ENCODE results near the gene METTL13. TPM values are rescaled to one million over a fixed set of nuclear protein-coding genes. Genes with fewer than 3 reads are reported as not detected.
"Not testable (repeated sequence)": the region's sequence is repeated elsewhere in the genome, so short reads cannot be mapped to it uniquely, and the experiment has no call there.

The METTL13 gene
- total RNA-seq, 1 donor from 2014 or later = 22.0 TPM

DNA sequence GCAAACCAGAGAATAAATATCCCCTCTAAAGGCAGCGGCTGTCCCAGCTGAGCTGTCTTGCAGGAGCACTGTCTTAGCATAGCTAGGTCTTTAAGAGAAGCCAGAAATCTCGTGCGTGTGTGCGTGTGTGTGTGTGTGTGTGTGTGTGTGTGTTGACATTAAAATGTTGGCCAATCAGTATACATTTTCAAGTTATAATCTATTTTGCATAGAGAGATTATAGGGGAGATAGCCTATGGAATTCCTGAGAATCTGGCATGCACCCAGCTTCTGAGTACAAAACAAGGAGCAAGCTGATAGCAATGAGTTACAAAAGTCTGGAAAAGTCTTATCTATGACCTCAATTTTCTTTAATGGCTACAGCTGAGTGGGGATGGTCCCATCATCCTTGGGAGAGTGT lies 17.7 kb downstream of the METTL13 start:
- DNase-seq (ENCODE audit: extremely low spot score, unreplicated experiment) = no peak
- H3K4me3 Mint-ChIP-seq (ENCODE audit: unreplicated experiment) = no peak overlapping the region
- H3K27me3 Mint-ChIP-seq (ENCODE audit: unreplicated experiment) = no peaks in the 10 kb centered on the region

GRCh38 chr1:171799698-171800097 lies 18.2 kb downstream of the METTL13 start:
- H3K27me3 Mint-ChIP-seq (ENCODE audit: unreplicated experiment); DNase-seq (ENCODE audit: extremely low spot score, unreplicated experiment); H3K4me3 Mint-ChIP-seq (ENCODE audit: unreplicated experiment); H3K9me3 Mint-ChIP-seq (ENCODE audit: unreplicated experiment); H3K4me1 Mint-ChIP-seq (ENCODE audit: unreplicated experiment); H3K27ac Mint-ChIP-seq (ENCODE audit: unreplicated experiment): not testable (repeated sequence)
- H3K36me3 Mint-ChIP-seq (ENCODE audit: unreplicated experiment) = peaks cover 12% of the 10 kb centered on the region

More for the DNA sequence above, 17.7 kb downstream of the METTL13 start:
- Mint-ChIP-seq H3K36me3 (ENCODE audit: unreplicated experiment) (peaks cover 17% of the 10 kb centered on the region), H3K4me1 (ENCODE audit: unreplicated experiment) (peaks cover 3% of the 10 kb centered on the region), H3K9me3 (ENCODE audit: unreplicated experiment) (no peaks in the 10 kb centered on the region), H3K27ac (ENCODE audit: unreplicated experiment) (no peak overlapping the region)
- no peak for TF ChIP-seq CTCF (IDR thresholded peaks at IDR 0.05)

GRCh38 chr1:171800342-171800741 lies 18.9 kb downstream of the METTL13 start:
- H3K36me3 Mint-ChIP-seq (ENCODE audit: unreplicated experiment) = peaks cover 8% of the 10 kb centered on the region
- no peak overlapping the region for H3K4me3 Mint-ChIP-seq (ENCODE audit: unreplicated experiment)
- DNase-seq (ENCODE audit: extremely low spot score, unreplicated experiment) = no peak
- TF ChIP-seq CTCF (IDR thresholded peaks at IDR 0.05) = no peak
- H3K9me3 Mint-ChIP-seq (ENCODE audit: unreplicated experiment) = no peaks in the 10 kb centered on the region
- no peak overlapping the region for H3K27ac Mint-ChIP-seq (ENCODE audit: unreplicated experiment)
- H3K27me3 Mint-ChIP-seq (ENCODE audit: unreplicated experiment) = no peaks in the 10 kb centered on the region
- no peaks in the 10 kb centered on the region for H3K4me1 Mint-ChIP-seq (ENCODE audit: unreplicated experiment)

- no peak for TF ChIP-seq CTCF (IDR thresholded peaks at IDR 0.05)
- Mint-ChIP-seq H3K4me1 (ENCODE audit: unreplicated experiment) (no peaks in the 10 kb centered on the region), H3K4me3 (ENCODE audit: unreplicated experiment) (no peak overlapping the region), H3K27ac (ENCODE audit: unreplicated experiment) (no peak overlapping the region), H3K36me3 (ENCODE audit: unreplicated experiment) (peaks cover 7% of the 10 kb centered on the region), H3K9me3 (ENCODE audit: unreplicated experiment) (no peaks in the 10 kb centered on the region), H3K27me3 (ENCODE audit: unreplicated experiment) (no peaks in the 10 kb centered on the region)
- no peak for DNase-seq (ENCODE audit: extremely low spot score, unreplicated experiment)
These were observed 19.4 kb downstream of the METTL13 start for GRCh38 chr1:171800851-171801250.

GRCh38 chr1:171801487-171801891 lies 20.0 kb downstream of the METTL13 start:
- Mint-ChIP-seq H3K9me3 (ENCODE audit: unreplicated experiment) (no peaks in the 10 kb centered on the region), H3K27ac (ENCODE audit: unreplicated experiment) (no peak overlapping the region), H3K4me3 (ENCODE audit: unreplicated experiment) (no peak overlapping the region), H3K27me3 (ENCODE audit: unreplicated experiment) (no peaks in the 10 kb centered on the region), H3K36me3 (ENCODE audit: unreplicated experiment) (peaks cover 3% of the 10 kb centered on the region), H3K4me1 (ENCODE audit: unreplicated experiment) (no peaks in the 10 kb centered on the region)
- no peak for DNase-seq (ENCODE audit: extremely low spot score, unreplicated experiment)
- peak; percentile 87 for TF ChIP-seq CTCF (IDR thresholded peaks at IDR 0.05)

DNA sequence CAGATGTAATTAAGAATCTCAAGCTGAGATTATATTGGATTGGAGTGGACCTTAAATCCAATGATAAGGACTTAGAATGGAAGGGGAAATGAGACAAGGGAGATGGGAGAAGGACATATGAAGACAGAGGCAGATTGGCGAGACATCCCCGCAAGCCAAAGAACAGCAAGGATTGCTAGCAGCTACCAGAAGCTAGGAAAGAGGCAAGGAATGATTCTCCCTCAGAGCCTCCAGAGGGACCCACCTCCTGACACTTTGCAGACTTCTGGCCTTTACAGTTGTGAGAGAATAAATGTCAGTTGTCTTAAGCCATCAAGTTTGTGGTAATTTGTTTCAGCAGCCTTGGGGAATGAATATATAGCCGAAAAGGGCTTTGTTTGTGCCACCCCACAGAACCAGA lies 20.7 kb downstream of the METTL13 start:
- no peaks in the 10 kb centered on the region for H3K4me1 Mint-ChIP-seq (ENCODE audit: unreplicated experiment)
- no peaks in the 10 kb centered on the region for H3K9me3 Mint-ChIP-seq (ENCODE audit: unreplicated experiment)
- TF ChIP-seq CTCF (IDR thresholded peaks at IDR 0.05) = no peak
- DNase-seq (ENCODE audit: extremely low spot score, unreplicated experiment) = no peak
- no peak overlapping the region for H3K27ac Mint-ChIP-seq (ENCODE audit: unreplicated experiment)
- H3K36me3 Mint-ChIP-seq (ENCODE audit: unreplicated experiment) = no peaks in the 10 kb centered on the region
- peaks cover 2% of the 10 kb centered on the region for H3K27me3 Mint-ChIP-seq (ENCODE audit: unreplicated experiment)
- H3K4me3 Mint-ChIP-seq (ENCODE audit: unreplicated experiment) = no peak overlapping the region

Measured in osteocyte (in vitro differentiated cells).